ENCODE results near the gene OBSCN. TPM values are rescaled to one million over a fixed set of nuclear protein-coding genes. Genes with fewer than 3 reads are reported as not detected.
A peak's percentile ranks its signal among the peaks of the same experiment; 100 is the strongest.

Gene OBSCN
- total RNA-seq, 2 experiments from 2014 or later, result 5.7 to 10.4 TPM

GRCh38 chr1:228408869-228409805 is 201.3 kb downstream of the OBSCN start:
- DNase-seq (no peak), ATAC-seq (no peak)
- CTCF ChIA-PET, result no interaction called here
- no peaks in the 10 kb centered on the region for H3K9me3 Mint-ChIP-seq (ENCODE audit: low read depth)
- H3K27me3 Mint-ChIP-seq, result no peaks in the 10 kb centered on the region
- H3K4me1 Mint-ChIP-seq, result peaks cover 30% of the 10 kb centered on the region
- H3K27ac Mint-ChIP-seq, result no peak overlapping the region
- H3K4me3 Mint-ChIP-seq, result peak overlapping the region; percentile 22
- H3K36me3 Mint-ChIP-seq, result peaks cover 13% of the 10 kb centered on the region

DNA sequence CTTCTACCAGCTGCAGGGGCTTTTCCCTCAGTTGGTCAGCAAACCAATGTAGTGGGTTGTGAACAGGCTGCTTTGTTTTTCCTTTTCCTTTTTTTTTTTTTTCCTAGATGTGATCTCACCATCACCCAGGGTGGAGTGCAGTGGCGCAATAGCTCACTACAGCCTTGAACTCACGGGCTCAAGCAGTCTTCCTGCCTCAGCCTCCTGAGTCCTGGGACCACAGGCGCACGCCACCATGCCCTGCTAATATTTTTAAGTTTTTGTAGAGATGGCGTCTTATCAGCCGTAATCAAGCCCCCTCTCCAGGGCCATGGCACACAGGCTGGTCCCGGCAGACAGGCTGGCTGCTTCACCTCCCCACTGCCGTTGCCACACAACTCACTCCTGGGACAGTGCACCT is 202.2 kb downstream of the OBSCN start:
- Mint-ChIP-seq H3K4me3 (no peak overlapping the region), H3K36me3 (peaks cover 6% of the 10 kb centered on the region), H3K4me1 (peaks cover 22% of the 10 kb centered on the region), H3K27me3 (no peaks in the 10 kb centered on the region), H3K27ac (no peak overlapping the region), H3K9me3 (ENCODE audit: low read depth) (no peaks in the 10 kb centered on the region)
- CTCF ChIA-PET, result no interaction called here
- ATAC-seq (no peak), DNase-seq (no peak)

GRCh38 chr1:228410671-228411070 is 202.8 kb downstream of the OBSCN start:
- Mint-ChIP-seq H3K4me1 (peaks cover 22% of the 10 kb centered on the region), H3K9me3 (ENCODE audit: low read depth) (no peaks in the 10 kb centered on the region), H3K36me3 (peaks cover 2% of the 10 kb centered on the region), H3K27ac (no peak overlapping the region), H3K4me3 (no peak overlapping the region), H3K27me3 (no peaks in the 10 kb centered on the region)
- ATAC-seq (no peak), DNase-seq (no peak)
- CTCF ChIA-PET, result interaction anchor here (0.8 to 1.8 kb wide), 2 partner anchors 10 to 45 kb away, joined by 3 to 6 read pairs; no protein-coding TSS in a partner anchor

GRCh38 chr1:228411121-228411520 is 203.3 kb downstream of the OBSCN start:
- H3K4me3 Mint-ChIP-seq, result no peak overlapping the region

GRCh38 chr1:228411548-228412430 is 203.9 kb downstream of the OBSCN start:
- H3K27me3 Mint-ChIP-seq, result no peaks in the 10 kb centered on the region
- H3K4me1 Mint-ChIP-seq, result peaks cover 29% of the 10 kb centered on the region
- CTCF ChIA-PET, result interaction anchor here (0.6 to 1.8 kb wide), 5 partner anchors 9 to 285 kb away, joined by 3 to 6 read pairs (median 3); partner anchors contain the start of gene IBA57
- no peak overlapping the region for H3K27ac Mint-ChIP-seq
- ATAC-seq (no peak), DNase-seq (no peak)
- no peaks in the 10 kb centered on the region for H3K36me3 Mint-ChIP-seq
- H3K9me3 Mint-ChIP-seq (ENCODE audit: low read depth), result no peaks in the 10 kb centered on the region
- no peak overlapping the region for H3K4me3 Mint-ChIP-seq

More at GRCh38 chr1:228411121-228411520, 203.3 kb downstream of the OBSCN start:
- peaks cover 27% of the 10 kb centered on the region for H3K4me1 Mint-ChIP-seq
- H3K36me3 Mint-ChIP-seq, result no peaks in the 10 kb centered on the region
- H3K9me3 Mint-ChIP-seq (ENCODE audit: low read depth), result no peaks in the 10 kb centered on the region
- no peak overlapping the region for H3K27ac Mint-ChIP-seq
- CTCF ChIA-PET, result interaction anchor here (0.8 to 1.8 kb wide), 4 partner anchors 10 to 280 kb away, joined by 3 to 6 read pairs (median 3); partner anchors contain the start of gene IBA57
- ATAC-seq (no peak), DNase-seq (no peak)
- H3K27me3 Mint-ChIP-seq, result no peaks in the 10 kb centered on the region

DNA sequence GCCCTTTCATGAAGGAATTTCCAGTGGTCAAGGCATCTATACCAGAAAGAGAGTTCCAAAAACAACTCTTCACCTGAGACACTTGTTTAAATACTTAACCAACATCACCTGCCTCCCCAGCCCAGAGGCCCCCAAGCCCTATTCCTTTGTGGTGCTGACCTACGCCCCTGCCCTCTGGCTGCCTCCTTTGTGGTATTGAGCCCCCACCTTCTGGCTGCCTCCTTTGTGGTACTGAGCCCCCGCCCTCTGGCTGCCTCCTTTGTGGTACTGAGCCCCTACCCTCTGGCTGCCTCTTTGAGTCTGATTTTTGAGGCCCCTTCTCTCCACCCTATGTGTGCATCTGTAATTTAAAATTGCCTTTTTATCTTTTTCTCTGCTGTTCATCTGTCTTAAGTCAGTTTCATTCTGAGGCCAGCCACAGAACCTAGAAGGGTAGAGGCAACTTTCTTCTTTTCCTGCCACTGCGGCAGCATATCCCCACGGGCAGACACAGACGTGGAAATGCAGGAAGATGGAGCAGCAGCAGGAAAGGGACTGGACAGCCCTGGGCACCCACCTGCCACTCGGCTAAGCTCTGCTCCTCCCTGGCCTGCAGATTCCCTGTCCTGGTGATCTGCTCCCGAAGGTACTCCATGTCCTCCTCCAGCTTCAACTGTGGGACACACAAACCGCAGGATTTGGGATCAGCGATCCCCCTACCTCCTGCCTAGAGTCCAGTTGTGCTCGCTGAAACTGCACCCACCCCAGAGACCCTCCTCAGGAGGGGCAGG is 205.6 kb downstream of the OBSCN start:
- H3K4me3 Mint-ChIP-seq, result no peak overlapping the region
- ATAC-seq (no peak), DNase-seq (no peak)
- peaks cover 7% of the 10 kb centered on the region for H3K27me3 Mint-ChIP-seq
- H3K36me3 Mint-ChIP-seq, result no peaks in the 10 kb centered on the region
- H3K4me1 Mint-ChIP-seq, result peaks cover 22% of the 10 kb centered on the region
- H3K9me3 Mint-ChIP-seq (ENCODE audit: low read depth), result no peaks in the 10 kb centered on the region
- CTCF ChIA-PET, result no interaction called here
- H3K27ac Mint-ChIP-seq, result no peak overlapping the region

DNA sequence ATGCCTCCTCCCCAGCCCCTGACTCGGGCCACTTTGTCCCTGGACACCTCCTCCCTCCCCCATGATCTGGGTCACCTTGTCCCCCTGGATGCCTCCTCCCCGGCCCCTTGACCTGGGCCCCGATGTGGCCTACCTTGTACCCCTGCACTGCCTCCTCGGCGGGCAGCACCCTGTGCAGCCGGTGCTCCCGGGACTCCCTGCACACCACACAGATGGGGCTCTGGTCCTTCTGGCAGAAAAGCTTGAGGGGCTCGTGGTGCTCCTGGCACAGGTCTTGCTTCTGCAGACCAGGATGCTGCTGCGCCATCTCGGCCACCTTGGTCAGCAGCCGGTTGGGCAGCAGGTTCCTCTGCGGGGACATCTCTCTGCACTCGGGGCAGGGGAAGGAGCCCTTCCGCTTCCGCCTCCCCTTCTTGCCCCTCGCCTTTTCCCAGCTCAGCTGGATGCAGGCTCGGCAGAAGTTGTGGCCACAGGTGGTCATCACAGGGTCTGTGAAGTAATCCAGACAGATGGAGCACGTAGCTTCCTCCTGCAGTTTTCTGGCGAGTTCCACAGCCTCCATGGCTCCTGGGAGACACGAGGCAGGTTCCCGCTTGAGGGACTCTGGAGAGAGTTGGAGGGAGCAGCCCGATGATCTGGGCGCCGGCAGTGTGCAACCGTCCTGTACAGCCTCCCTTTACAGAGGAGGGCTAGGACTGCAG is 206.8 kb downstream of the OBSCN start:
- Mint-ChIP-seq H3K27me3 (peaks cover 10% of the 10 kb centered on the region), H3K9me3 (ENCODE audit: low read depth) (no peaks in the 10 kb centered on the region), H3K27ac (no peak overlapping the region), H3K4me3 (no peak overlapping the region), H3K4me1 (peaks cover 21% of the 10 kb centered on the region), H3K36me3 (no peaks in the 10 kb centered on the region)
- CTCF ChIA-PET, result interaction anchor here (1.4 kb wide), 1 partner anchor 201 kb away, joined by 3 read pairs; no protein-coding TSS in a partner anchor
- ATAC-seq (no peak), DNase-seq (no peak)

DNA sequence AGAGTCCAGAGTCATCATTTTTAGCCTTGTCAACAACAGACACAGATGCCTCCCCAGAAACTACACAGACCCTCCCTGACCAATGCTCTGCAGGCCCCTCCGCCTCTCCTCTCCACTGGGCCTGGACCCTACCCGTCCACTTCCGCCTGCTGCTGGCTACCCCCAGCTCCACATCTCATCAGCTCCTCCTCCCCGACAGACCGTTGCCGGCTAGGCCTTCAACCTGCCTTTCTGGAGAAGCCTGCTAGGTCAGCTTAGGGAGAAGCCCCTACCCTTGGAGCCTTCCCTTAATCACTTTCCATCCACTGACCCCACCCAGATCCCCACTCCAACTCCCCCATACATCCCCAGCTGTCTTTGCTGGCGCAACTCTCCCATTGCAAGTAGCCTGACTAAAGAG is 207.4 kb downstream of the OBSCN start:
- peak overlapping the region; percentile 56 for H3K4me3 Mint-ChIP-seq
- peaks cover 21% of the 10 kb centered on the region for H3K4me1 Mint-ChIP-seq
- ATAC-seq (no peak), DNase-seq (no peak)
- no peak overlapping the region for H3K27ac Mint-ChIP-seq
- CTCF ChIA-PET, result interaction anchor here (1.4 kb wide), 1 partner anchor 202 kb away, joined by 3 read pairs; no protein-coding TSS in a partner anchor
- no peaks in the 10 kb centered on the region for H3K36me3 Mint-ChIP-seq
- peaks cover 10% of the 10 kb centered on the region for H3K27me3 Mint-ChIP-seq
- H3K9me3 Mint-ChIP-seq (ENCODE audit: low read depth), result no peaks in the 10 kb centered on the region

GRCh38 chr1:228415853-228416216 is 208.0 kb downstream of the OBSCN start:
- ATAC-seq, result no peak
- peak overlapping the region; percentile 56 for H3K4me3 Mint-ChIP-seq
- H3K27me3 Mint-ChIP-seq, result peaks cover 10% of the 10 kb centered on the region
- no peak overlapping the region for H3K27ac Mint-ChIP-seq
- H3K36me3 Mint-ChIP-seq, result no peaks in the 10 kb centered on the region
- CTCF ChIA-PET, result interaction anchor here (1.4 kb wide), 1 partner anchor 202 kb away, joined by 3 read pairs; no protein-coding TSS in a partner anchor
- H3K4me1 Mint-ChIP-seq, result peaks cover 22% of the 10 kb centered on the region
- no peaks in the 10 kb centered on the region for H3K9me3 Mint-ChIP-seq (ENCODE audit: low read depth)
- no peak for DNase-seq

- H3K4me3 Mint-ChIP-seq, result peak within 1 kb of the TSS; percentile 71
- no peaks in the 10 kb centered on the region for H3K36me3 Mint-ChIP-seq
- H3K27me3 Mint-ChIP-seq, result peaks cover 10% of the 10 kb centered on the region
- CTCF ChIA-PET, result interaction anchor here (1.4 kb wide), 1 partner anchor 203 kb away, joined by 3 read pairs; no protein-coding TSS in a partner anchor
- ATAC-seq, result peak; percentile 83
- H3K4me1 Mint-ChIP-seq, result peaks cover 27% of the 10 kb centered on the region
- peak; percentile 77 for DNase-seq
- no peaks in the 10 kb centered on the region for H3K9me3 Mint-ChIP-seq (ENCODE audit: low read depth)
- H3K27ac Mint-ChIP-seq, result peak within 1 kb of the TSS; percentile 46
Observed at GRCh38 chr1:228416217-228416933, 208.5 kb downstream of the OBSCN start, which contains the start of gene TRIM17. TRIM17 (minus strand) TSS chr1:228416861; CDS start chr1:228415072, 1,789 bp downstream.

DNA sequence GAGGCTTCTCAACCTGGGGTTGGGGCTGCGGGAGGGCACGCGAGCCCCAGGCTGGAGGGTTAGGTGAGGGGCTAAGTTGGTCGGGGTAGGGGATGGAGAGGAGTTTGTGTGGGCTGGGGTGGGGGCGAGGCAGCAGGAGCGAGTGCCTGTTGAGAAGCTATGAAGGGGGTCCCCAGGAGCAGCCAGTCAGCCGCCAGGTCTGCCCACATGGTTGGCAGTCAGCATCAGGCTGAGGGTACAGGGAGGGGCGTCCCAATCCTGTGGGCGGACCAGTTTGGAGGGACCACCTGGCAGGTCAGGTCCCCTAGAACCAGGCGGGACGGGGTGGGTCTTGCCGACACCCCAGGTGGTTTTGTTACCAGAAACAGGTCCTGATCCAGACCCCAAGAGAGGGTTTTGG is 209.2 kb downstream of the OBSCN start:
- Mint-ChIP-seq H3K9me3 (ENCODE audit: low read depth) (no peaks in the 10 kb centered on the region), H3K27ac (no peak overlapping the region), H3K36me3 (no peaks in the 10 kb centered on the region), H3K27me3 (peaks cover 10% of the 10 kb centered on the region), H3K4me3 (peak overlapping the region; percentile 71), H3K4me1 (peaks cover 31% of the 10 kb centered on the region)
- CTCF ChIA-PET, result no interaction called here
- no peak for DNase-seq
- ATAC-seq, result no peak
